Stimulated activated CD8-positive, alpha-beta memory T cell treated with anti-CD3 and anti-CD28 coated beads, Interleukin-15, amount 100 ng/mL, for 1 hour (primary cell): ENCODE measurements around the gene TTC23L.

Experiments used
- DNase-seq: peaks from one replicate; pipeline ENCODE4 v3.0.0-alpha.2; 2020; ENCODE audit warnings: low read depth

TTC23L gene

GRCh38 chr5:34833090-34833489 is 5.9 kb upstream of the TTC23L start:
- no peak for DNase-seq

- DNase-seq, result no peak
Observed at GRCh38 chr5:34833976-34834793, 4.8 kb upstream of the TTC23L start.

GRCh38 chr5:34834794-34835089 is 4.2 kb upstream of the TTC23L start:
- DNase-seq, result no peak

GRCh38 chr5:34835664-34836063 is 3.3 kb upstream of the TTC23L start:
- no peak for DNase-seq

- DNase-seq, result no peak
Observed at GRCh38 chr5:34841816-34842215, 2.9 kb downstream of the TTC23L start.

- no peak for DNase-seq
Observed at GRCh38 chr5:34842554-34842953, 3.6 kb downstream of the TTC23L start.

GRCh38 chr5:34843497-34843896 is 4.5 kb downstream of the TTC23L start:
- no peak for DNase-seq

- no peak for DNase-seq
Observed at GRCh38 chr5:34844106-34844505, 5.1 kb downstream of the TTC23L start.

GRCh38 chr5:34844999-34845398 is 6.0 kb downstream of the TTC23L start:
- no peak for DNase-seq

- DNase-seq, result no peak
Observed at GRCh38 chr5:34847056-34847455, 8.1 kb downstream of the TTC23L start.

GRCh38 chr5:34847552-34847951 is 8.6 kb downstream of the TTC23L start:
- DNase-seq, result no peak

- DNase-seq, result no peak
Observed at GRCh38 chr5:34848230-34848629, 9.3 kb downstream of the TTC23L start.

GRCh38 chr5:34849253-34849652 is 10.3 kb downstream of the TTC23L start:
- no peak for DNase-seq

GRCh38 chr5:34854459-34855174 is 15.7 kb downstream of the TTC23L start:
- DNase-seq, result no peak

- no peak for DNase-seq
Observed at GRCh38 chr5:34857161-34857560, 18.2 kb downstream of the TTC23L start.

GRCh38 chr5:34857894-34858293 is 18.9 kb downstream of the TTC23L start:
- no peak for DNase-seq

- DNase-seq, result no peak
Observed at GRCh38 chr5:34858790-34859189, 19.8 kb downstream of the TTC23L start.

- no peak for DNase-seq
Observed at GRCh38 chr5:34859253-34859652, 20.3 kb downstream of the TTC23L start.

- no peak for DNase-seq
Observed at GRCh38 chr5:34863946-34864345, 25.0 kb downstream of the TTC23L start.

- no peak for DNase-seq
Observed at GRCh38 chr5:34865091-34865490, 26.1 kb downstream of the TTC23L start.

GRCh38 chr5:34866989-34867471 is 28.1 kb downstream of the TTC23L start:
- DNase-seq, result no peak

GRCh38 chr5:34867660-34868059 is 28.7 kb downstream of the TTC23L start:
- DNase-seq, result no peak

GRCh38 chr5:34868791-34869190 is 29.8 kb downstream of the TTC23L start:
- no peak for DNase-seq

- DNase-seq, result no peak
Observed at GRCh38 chr5:34869256-34869655, 30.3 kb downstream of the TTC23L start.
